ENCODE results near the gene SOD3.

DNA sequence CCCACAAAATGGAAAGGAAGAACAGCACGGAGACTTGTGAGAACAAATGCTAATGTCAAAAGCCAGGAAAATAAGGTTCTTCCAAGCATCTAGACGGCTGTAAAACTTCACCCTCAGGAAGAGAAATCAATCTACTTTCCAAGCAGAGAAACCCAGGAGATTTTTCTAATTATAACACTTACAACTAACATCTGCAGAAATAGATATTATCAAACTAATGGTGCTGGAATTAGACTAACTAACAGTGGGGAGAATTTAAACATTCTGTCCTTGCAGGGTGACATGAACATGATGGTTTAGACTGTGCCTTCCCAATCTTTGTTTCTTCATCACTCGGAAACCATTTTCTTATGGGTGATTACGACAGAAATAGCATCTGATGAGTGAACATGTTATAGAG is 40.3 kb downstream of the SOD3 start:
- TF ChIP-seq, protein P1, sequence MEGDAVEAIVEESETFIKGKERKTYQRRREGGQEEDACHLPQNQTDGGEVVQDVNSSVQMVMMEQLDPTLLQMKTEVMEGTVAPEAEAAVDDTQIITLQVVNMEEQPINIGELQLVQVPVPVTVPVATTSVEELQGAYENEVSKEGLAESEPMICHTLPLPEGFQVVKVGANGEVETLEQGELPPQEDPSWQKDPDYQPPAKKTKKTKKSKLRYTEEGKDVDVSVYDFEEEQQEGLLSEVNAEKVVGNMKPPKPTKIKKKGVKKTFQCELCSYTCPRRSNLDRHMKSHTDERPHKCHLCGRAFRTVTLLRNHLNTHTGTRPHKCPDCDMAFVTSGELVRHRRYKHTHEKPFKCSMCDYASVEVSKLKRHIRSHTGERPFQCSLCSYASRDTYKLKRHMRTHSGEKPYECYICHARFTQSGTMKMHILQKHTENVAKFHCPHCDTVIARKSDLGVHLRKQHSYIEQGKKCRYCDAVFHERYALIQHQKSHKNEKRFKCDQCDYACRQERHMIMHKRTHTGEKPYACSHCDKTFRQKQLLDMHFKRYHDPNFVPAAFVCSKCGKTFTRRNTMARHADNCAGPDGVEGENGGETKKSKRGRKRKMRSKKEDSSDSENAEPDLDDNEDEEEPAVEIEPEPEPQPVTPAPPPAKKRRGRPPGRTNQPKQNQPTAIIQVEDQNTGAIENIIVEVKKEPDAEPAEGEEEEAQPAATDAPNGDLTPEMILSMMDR (optimal IDR thresholded peaks at IDR 0.05 in 1 of 3, IDR thresholded peaks at IDR 0.05 in 1 of 3, conservative IDR thresholded peaks at IDR 0.05 in 1 of 3; ENCODE audit: extremely low read depth in 1 of 3, insufficient read depth in 2 of 3, low read length in 3 of 3) = no peak
- no peak for TF ChIP-seq EZH2 (IDR thresholded peaks at IDR 0.05; ENCODE audit: low read length)
